Measurements from ENCODE around the gene CLSTN2.

- TF ChIP-seq POLR2AphosphoS5 (IDR thresholded peaks at IDR 0.05; ENCODE audit: low read depth, low read length) (no peak), POLR2A (IDR thresholded peaks at IDR 0.05; ENCODE audit: low read depth, low read length) (no peak), TAF1 (IDR thresholded peaks at IDR 0.05; ENCODE audit: low read depth, low read length) (no peak), SPI1 (IDR thresholded peaks at IDR 0.05; ENCODE audit: low read depth, low read length) (no peak), PAX5 (IDR thresholded peaks at IDR 0.05; ENCODE audit: insufficient read depth, low read length, severe bottlenecking) (no peak), POU2F2 (IDR thresholded peaks at IDR 0.05; ENCODE audit: low read depth, low read length) (no peak)
Observed at GRCh38 chr3:140370686-140371085, 435.7 kb downstream of the CLSTN2 start.
